Muscle of back (tissue), 11 donors: ENCODE results near the gene FAM111B. TPM values are rescaled to one million over a fixed set of nuclear protein-coding genes. Genes with fewer than 3 reads are reported as not detected.
"Not testable (repeated sequence)": the region's sequence is repeated elsewhere in the genome, so short reads cannot be mapped to it uniquely, and the experiment has no call there.

Source experiments
- DNase-seq, 3 donors: peaks; one replicate each; pipeline versions ENCODE4 v3.0.0 to v3.0.0-alpha.2; 2013
- polyA plus RNA-seq, 10 donors: library from polyadenylated mRNA; unstranded; fragments of 120-200 nt; gene quantifications; one replicate each; pipeline ENCODE4 v1.2.1, GENCODE V29; 2013; ENCODE audit not compliant: insufficient read length in 10 of 10

Gene FAM111B
- polyA plus RNA-seq, 10 donors: 6.5 to 15.4 (median 8.9) TPM

DNA sequence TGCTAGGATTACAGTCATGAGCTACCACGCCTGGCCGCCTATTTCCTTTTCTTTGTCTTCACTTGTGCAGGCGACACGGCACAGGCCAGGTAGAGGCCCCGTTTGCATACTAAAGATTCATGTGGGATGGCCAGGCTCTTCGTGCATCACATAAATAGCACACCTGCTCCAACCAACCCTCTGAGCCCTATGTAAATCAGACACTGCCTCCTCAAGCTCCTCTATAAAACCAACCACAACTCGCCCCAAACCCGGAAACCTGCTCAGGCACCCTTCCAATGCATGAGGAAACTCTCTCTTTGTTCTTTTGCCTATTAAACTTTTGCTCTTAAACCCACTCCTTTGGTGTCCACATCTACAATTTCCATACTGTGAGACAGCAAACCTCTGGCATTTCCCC is 9.1 kb upstream of the FAM111B start:
- not testable (repeated sequence) for DNase-seq

DNA sequence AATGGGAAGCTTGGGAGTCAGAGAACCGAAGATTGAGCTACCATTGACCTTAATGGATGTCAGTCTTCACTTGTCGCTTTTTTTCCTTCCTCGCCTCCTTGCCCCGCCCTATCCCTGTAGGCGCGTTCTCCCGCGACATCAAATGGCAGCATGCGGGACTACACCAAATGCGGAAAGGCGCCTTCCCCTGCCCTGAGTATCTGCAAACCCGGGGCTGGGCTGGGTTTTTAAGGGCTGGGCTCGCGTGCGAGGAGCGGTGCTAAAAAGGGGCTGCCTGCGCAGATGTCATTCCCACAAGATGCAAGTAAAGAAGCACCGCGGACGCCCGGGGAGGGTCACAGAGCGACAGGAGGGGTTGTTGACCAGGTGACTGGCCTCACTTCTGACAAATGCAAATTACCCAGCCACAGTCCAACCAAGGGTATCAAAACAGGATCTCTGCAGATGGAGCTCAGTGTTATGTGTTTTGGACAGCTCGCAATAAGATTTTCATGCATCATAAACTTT is 4.7 kb upstream of the FAM111B start:
- DNase-seq: peak; percentile 21 to 55 (median 30)

DNA sequence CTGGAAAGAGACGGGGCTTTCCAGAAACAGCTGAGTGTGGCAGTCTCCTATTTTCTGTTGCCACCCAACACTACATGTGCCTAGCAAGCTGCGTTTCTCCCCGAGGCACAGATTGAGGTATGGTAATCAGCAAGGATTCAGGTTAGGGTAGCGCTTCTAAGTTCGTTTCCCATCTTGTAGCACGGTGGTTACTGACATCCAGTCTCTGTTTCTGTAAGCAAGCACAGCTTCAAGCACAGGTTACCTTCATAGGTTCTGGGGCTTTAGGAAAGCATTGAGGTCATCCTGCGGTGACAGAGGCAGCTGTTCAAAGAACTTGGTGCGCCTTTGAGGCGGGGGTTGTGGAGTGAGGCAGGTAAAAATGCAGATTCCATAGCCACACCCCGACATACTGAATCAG is 684 bp downstream of the FAM111B start:
- DNase-seq: peak in 1 of 3 donors; percentile 28

DNA sequence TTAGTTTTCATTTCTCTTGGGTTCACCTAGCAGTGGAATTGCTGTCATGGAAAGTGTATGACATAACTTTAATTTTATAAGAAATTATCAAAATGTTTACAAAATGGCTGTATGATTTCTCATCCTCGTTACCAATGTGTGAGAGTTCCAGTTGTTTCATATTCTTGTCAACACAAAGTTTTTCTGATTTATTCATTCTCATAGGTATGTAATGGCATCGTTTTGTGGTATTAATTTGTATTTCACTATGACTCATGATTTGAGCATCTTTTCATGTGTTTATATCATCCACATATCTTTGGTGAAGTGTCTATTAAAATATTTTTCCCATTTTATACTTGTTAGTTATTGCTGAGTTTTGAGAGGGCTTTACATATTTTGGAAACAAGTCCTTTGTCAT is 5.5 kb downstream of the FAM111B start:
- DNase-seq: no peak

DNA sequence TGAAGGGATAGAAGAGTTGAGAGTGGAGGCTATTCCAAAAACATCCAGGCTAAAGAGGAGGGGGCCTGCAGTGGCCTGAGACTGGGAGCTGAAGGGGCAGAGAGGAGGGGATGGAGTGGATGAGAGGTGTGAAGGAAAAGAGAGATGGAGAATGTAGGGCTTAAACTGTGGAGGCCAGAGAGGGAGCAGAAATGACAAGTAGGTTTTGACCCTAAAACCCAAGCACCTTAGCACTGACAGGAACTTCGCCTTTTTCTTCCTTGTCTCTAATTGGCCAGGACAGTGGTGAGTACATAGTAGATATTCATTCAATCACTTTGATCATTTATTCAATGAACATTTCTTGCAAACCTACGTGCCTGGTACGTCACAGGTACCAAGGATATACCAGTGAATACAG is 7.3 kb downstream of the FAM111B start:
- no peak for DNase-seq

DNA sequence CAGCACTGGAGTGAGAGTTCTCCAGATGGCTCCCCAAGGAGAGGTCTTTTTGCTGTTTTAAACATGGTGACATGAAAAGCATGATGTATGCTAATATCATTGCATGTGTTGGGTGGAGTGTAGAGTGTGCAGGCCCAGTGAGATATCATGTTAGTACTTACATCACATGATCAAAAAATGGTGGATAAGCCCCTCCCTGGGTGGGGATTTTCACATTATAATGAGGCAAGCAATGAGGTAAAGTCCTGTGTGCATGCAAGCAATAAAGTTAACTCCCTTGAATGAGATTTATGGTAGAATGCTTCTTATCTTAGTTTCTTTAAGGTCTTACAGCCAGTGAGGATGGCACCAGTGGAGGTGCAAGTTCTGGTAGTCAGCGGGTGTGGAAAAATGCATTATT is 8.5 kb downstream of the FAM111B start:
- no peak for DNase-seq

DNA sequence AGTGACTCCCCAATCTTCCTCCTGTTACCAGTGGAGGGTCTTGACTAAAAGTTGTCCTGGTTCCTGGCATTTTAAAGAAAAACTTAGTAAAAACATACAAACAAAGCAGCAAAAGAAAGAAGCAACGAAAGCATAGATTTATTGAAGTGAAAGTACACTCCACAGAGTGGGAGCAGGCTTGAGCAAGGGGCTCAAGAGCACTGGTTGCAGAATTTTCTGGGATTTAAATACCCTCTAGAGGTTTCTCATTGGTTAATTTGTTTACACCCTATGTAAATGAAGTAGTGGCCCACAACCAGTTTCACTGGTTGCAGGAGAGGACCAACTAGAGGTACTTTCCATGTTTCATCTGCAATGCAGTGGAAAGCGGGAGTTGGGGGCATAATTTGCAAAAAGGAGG is 10.7 kb downstream of the FAM111B start:
- no peak for DNase-seq

DNA sequence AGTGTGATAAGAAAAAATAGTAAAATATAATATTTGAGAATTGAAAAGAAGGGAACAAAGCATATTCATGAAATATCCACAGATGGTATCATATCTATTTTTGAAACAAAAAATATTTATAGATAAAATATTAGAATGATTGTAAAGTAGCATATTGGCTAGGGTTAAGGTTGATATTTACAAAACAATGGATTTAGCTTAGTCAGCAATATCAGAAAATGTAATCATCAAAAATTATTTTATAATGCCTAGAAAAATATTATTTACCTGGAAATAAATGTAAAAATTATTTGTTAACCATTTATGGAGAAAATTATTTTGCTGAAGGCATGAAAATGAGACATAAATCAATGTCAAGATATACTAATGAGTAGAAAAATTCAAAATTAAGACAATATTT is 12.8 kb downstream of the FAM111B start:
- no peak for DNase-seq

DNA sequence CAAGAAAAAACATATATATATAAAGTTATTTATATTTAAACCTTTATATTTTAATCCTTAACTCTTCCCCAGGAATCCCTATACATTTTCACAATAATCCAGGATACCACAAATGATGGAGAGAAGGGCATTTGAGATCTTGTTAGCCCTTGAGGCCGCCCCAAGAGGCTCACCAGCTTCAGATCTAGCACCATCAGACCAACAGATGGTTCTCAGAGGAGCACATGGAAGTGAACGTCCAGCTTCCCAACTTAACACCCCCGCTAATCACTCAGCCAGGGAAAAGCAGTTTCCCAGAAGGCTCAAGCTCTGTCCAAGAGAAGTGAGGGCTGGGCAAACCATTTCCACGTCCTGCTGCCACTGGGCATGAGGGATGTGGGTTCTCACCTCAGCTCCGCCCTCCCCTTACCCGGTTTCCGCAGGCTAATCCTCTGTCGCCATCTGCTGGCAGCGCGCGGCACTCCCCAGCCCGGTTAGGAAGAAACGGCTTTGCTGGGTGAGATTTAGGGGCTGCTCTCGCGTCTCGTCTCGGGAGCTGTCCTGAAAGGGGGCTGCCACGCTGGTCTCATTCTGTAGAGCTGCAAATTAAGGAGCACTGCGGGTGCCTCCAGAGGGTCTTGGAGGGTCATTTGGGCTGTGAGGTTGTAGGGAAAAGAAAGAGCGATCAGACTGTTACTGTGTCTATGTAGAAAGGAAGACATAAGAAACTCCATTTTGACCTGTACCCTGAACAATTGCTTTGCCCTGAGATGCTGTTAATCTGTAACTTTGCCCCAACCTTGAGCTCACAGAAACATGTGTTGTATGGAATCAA is 28.8 kb downstream of the FAM111B start:
- DNase-seq: peak in 2 of 3 donors; percentile 81 to 89

DNA sequence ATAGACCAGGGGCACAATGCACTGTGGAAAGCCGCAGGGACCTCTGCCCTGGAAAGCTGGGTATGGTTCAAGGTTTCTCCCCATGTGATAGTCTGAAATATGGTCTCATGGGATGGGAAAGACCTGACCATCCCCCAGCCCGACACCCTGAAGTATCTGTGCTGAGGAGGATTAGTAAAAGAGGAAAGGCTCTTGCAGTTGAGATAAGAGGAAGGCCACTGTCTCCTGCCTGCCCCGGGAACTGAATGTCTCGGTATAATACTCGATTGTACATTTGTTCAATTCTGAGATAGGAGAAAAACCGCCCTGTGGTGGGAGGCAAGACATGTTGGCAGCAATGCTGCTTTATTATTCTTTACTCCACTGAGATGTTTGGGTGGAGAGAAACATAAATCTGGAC is 29.5 kb downstream of the FAM111B start:
- not testable (repeated sequence) for DNase-seq

DNA sequence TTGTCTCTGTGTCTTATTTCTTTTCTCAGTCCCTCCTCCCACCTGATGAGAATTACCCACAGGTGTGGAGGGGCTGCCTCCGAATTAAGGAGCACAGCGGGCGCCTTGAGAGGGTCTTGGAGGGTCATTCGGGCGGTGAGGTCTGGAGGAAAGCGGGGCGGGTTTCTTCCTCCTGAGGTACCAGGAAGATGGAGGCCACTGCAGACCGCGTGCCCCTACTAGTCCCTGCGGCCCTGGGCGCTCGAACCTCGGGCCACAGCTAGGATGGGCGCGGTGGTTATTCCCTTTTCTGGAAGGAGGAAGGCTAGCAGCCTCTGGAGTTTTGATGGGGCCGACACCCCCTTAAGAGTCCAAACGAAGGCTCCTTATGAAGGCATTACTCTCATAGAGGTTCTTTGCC is 30.2 kb downstream of the FAM111B start:
- no peak for DNase-seq

DNA sequence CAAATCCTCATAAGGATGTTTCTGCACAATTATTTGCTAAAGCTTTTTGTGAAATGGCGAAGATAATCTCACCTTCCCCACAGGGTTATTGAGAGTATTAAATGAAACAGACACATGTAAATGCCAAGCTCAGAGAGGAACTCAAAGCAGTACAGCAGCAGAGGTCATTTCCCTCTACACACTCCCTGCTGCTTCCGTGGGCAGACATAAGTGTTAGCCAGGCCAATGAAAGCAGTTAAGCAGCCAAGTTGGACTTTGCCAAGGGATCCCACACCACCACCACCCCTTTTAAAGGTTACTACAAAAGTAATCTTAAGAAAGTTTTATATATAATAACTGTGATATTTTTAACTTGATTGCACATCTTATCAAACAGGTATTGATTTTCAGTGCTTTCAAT is 31.6 kb downstream of the FAM111B start:
- DNase-seq: no peak

DNA sequence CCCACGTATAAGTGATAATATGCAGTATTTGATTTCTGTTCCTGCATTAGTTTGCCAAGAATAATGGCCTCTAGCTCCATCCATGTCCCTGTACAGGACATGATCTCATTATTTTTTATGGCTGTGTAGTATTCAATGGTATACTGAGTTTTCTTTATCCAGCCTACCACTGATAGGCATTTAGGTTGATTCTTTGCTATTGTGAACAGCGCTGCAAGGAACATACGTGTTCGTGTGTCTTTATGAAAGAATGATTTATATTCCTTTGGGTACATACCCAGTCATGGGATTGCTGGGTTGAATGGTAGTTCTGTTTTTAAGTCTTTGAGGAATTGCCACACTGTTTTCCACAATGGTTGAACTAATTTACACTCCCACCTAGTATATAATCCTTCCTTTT is 34.2 kb downstream of the FAM111B start:
- DNase-seq: no peak

DNA sequence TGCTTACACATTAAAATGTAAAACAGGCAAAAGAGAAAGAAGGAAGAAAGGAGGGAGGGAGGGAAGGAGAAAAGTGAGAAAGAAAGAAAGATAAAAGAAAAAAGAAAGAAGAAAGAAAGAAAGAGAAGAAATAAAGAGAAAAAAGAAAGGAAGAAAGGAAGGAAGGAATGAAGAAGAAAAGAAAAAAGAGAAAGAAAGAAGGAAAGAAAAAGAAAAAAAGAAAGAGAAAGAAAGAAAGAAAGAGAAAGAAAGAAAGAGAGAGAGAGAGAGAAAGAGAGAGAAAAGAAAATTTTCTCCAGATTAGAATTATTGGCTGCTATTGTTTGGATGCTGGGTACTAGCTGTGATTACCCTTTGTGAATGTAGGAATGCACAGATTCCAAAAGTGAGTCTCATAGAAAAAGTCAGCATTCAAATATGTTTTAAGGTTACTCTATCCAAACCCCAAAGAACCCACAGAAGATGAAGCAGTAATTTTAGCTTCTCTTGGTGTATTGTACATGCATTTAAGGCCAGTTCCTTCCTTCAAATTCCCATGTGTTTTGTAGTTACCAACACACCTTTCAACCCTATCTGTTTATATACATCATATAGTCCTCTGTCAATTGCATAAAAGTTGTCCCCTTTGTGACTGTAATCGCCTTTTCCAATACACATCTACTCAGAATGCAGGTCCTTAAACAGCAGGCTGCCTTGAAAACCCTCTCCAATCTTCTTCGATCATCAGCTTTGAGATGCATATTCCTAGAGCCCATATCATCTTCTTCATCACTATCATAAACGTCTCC is 34.8 kb downstream of the FAM111B start:
- DNase-seq: no peak

DNA sequence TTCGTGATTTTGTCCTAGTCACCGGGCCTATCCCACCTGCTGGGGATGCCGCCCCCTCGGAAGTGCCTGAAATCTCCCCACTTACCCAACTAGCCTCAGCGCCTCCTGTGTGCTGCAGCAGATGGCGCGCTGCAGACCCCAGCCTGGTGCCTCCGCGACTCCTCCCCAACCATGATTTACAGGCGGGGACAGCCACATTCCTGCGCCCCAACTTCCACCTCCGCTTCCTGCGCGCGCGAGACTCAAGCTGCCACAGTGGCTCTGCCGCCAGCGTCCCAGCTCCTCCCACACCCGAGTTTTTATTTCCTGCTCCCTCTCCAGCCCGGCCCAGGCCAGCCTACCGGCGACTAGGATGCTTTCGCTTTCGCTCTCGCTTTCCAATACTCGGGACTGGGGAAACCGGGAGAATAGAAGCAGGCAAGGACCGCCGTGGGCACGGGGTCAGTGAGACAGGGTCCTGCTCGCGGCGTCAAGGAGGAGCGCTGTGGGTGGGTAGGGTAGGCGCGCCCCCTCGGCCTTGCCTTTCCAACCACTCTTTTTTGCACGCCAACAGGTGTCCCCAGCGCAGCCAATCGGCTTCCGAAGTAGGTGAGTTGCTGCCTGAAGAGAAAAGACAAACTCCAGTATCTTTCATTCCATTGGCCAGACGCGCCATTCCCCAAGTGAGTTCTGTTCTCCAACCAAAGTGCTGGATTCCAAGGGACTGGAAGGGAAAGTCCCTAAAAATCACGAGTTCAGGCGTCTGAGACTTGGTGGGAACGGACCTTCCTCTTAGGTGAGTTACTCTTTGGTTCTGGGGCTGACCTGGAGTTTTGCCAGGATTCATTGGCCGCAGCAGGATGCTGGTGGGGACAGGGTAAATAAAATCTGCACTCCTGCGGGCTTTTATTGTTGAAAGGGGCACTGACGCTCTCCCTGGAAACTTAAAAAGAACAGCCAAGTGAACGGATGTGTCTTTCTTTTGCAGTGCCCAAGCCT is 35.8 kb downstream of the FAM111B start, which contains the start of gene FAM111A:
TSS of gene FAM111A (plus strand) at position 327 of the 978 bp plus-strand sequence. CDS start 6,017 bp downstream, outside the sequence.
- peak; percentile 81 to 97 (median 88) for DNase-seq

DNA sequence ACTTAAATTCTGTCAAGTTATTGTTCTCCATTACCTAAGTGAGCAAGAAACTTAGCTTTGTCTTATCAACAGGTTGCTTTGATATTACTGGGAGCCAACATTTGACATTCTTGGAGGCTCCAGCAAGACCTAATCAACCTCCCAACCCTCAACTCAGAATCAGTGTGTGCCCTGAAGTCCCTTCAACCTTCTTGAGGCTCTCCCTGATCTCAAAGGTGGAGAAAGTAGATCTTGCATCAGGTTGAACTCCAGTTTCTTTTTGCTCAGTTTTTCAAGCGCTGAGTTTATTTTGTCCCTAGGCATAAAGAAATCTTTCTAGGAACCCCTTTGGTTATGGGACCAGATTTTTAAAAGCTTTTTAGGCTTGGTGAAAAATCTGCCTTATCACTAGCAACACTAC is 37.1 kb downstream of the FAM111B start:
- DNase-seq: no peak

DNA sequence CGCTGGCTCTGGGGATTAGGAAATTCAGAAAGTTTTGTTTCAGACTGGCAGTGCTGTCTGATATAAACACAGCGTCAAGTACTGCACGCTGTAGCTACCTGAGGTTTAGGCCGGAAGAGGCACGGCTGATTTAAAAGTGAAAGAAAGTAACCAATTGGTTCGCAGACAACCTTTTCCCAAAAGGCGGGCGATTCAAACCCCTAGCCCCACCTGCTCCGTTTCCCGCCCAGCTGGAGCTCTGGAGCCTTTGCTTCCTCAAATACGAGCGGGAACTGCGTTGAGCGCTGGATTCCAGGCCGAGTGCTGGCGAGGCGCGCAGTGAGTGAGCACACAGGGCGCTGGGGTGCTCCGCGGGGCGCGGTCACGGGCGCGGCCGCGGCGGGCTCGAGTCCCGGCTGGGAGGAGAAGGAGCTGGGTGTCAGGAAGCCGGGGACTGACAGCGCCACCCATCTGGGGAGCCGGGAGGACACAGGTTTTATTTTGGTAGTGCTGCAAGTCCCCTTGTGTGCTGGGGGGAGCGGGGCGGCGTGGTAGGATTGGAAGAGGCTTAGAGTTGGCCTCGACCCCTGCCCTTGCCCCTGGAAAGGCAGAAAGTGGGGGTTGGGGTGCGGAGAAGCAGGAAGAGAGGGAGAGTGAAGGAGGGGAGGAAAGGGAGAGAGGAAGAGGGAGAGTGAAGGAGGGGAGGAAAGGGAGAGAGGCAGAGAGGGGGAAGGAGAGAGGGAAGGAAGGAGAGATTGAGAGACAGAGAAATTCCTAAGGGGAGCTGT is 37.7 kb downstream of the FAM111B start:
- DNase-seq: peak; percentile 84 to 94 (median 87)

DNA sequence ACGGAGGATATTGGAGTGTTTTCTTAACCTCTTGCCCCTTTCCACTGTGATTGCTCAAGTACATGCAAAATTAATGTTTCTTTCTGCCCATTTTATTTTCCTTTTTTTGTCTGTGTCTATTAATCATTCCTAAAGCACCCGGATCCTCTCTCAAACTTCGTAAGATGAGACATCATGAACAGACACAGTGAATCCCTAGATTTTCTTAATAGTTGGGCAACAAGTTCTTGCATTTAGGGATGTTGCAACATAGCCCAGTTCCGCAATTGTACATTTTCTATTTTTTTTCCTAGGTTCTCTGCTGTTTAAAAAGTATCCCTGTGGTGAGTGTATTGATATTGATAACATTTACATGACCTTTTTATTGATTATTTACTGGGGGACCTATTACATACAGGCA is 38.5 kb downstream of the FAM111B start:
- DNase-seq: peak in 2 of 3 donors; percentile 9 to 22

DNA sequence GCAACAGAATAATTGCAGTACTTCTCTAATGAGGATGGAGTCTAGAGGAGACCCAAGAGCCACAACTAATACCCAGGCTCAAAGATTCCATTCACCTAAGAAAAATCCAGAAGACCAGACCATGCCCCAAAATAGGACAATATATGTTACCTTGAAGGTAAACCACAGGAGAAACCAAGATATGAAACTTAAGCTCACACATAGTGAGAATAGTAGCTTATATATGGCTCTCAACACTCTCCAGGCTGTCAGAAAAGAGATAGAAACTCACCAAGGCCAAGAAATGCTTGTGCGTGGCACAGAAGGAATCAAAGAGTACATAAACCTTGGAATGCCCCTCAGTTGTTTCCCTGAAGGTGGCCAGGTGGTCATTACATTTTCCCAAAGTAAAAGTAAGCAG is 44.7 kb downstream of the FAM111B start:
- DNase-seq: no peak

DNA sequence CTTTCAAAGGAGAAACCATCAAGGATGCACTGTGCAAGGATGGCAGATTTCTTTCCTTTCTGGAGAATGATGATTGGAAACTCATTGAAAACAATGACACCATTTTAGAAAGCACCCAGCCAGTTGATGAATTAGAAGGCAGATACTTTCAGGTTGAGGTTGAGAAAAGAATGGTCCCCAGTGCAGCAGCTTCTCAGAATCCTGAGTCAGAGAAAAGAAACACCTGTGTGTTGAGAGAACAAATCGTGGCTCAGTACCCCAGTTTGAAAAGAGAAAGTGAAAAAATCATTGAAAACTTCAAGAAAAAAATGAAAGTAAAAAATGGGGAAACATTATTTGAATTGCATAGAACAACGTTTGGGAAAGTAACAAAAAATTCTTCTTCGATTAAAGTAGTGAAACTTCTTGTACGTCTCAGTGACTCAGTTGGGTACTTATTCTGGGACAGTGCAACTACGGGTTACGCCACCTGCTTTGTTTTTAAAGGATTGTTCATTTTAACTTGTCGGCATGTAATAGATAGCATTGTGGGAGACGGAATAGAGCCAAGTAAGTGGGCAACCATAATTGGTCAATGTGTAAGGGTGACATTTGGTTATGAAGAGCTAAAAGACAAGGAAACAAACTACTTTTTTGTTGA is 45.4 kb downstream of the FAM111B start:
- DNase-seq: no peak
